ENCODE results near the gene ZRANB1.
"Not testable (repeated sequence)": the region's sequence is repeated elsewhere in the genome, so short reads cannot be mapped to it uniquely, and the experiment has no call there.

ZRANB1 gene

GRCh38 chr10:124941823-124942222 lies at the start of gene ZRANB1:
TSS of gene ZRANB1 (plus strand) at chr10:124942123. CDS start at chr10:124942494, 371 bp downstream.
- no peak for DNase-seq

- no peak for DNase-seq
Measured at GRCh38 chr10:124892905-124893304, 49.0 kb upstream of the ZRANB1 start.

- no peak for DNase-seq
Measured at GRCh38 chr10:124894569-124895215, 47.2 kb upstream of the ZRANB1 start.

- no peak for DNase-seq
Measured at GRCh38 chr10:124896751-124897150, 45.2 kb upstream of the ZRANB1 start.

GRCh38 chr10:124898471-124898870 lies 43.5 kb upstream of the ZRANB1 start:
- DNase-seq, result no peak

GRCh38 chr10:124899151-124899550 lies 42.8 kb upstream of the ZRANB1 start:
- no peak for DNase-seq

- no peak for DNase-seq
Measured at GRCh38 chr10:124902462-124902861, 39.5 kb upstream of the ZRANB1 start.

GRCh38 chr10:124903111-124903510 lies 38.8 kb upstream of the ZRANB1 start:
- no peak for DNase-seq

GRCh38 chr10:124904796-124905195 lies 37.1 kb upstream of the ZRANB1 start:
- DNase-seq, result no peak

GRCh38 chr10:124906551-124907001 lies 35.3 kb upstream of the ZRANB1 start:
- DNase-seq, result no peak

GRCh38 chr10:124909563-124909962 lies 32.4 kb upstream of the ZRANB1 start:
- no peak for DNase-seq

GRCh38 chr10:124911124-124912067 lies 30.5 kb upstream of the ZRANB1 start:
- no peak for DNase-seq

- DNase-seq, result no peak
Measured at GRCh38 chr10:124912101-124912886, 29.6 kb upstream of the ZRANB1 start.

- DNase-seq, result no peak
Measured at GRCh38 chr10:124913167-124913566, 28.8 kb upstream of the ZRANB1 start.

- DNase-seq, result not testable (repeated sequence)
Measured at GRCh38 chr10:124914398-124914797, 27.5 kb upstream of the ZRANB1 start.

GRCh38 chr10:124916098-124916584 lies 25.8 kb upstream of the ZRANB1 start:
- no peak for DNase-seq

GRCh38 chr10:124916585-124917427 lies 25.1 kb upstream of the ZRANB1 start:
- DNase-seq, result peak; percentile 96

GRCh38 chr10:124917428-124918190 lies 24.3 kb upstream of the ZRANB1 start:
- DNase-seq, result peak; percentile 14

- DNase-seq, result no peak
Measured at GRCh38 chr10:124918191-124918830, 23.6 kb upstream of the ZRANB1 start.

GRCh38 chr10:124918906-124919305 lies 23.0 kb upstream of the ZRANB1 start:
- no peak for DNase-seq

GRCh38 chr10:124921261-124921660 lies 20.7 kb upstream of the ZRANB1 start:
- no peak for DNase-seq
